ENCODE measurements around the gene PRDX2.

PRDX2 gene

GRCh38 chr19:12793290-12794195 lies 8.1 kb downstream of the PRDX2 start:
- Histone ChIP-seq H4K91ac (ENCODE audit: low read length) (peak overlapping the region; percentile 96), H3K4ac (ENCODE audit: low read depth in 1 of 2, low read length in 2 of 2) (peak overlapping the region; percentile 92 to 94)

DNA sequence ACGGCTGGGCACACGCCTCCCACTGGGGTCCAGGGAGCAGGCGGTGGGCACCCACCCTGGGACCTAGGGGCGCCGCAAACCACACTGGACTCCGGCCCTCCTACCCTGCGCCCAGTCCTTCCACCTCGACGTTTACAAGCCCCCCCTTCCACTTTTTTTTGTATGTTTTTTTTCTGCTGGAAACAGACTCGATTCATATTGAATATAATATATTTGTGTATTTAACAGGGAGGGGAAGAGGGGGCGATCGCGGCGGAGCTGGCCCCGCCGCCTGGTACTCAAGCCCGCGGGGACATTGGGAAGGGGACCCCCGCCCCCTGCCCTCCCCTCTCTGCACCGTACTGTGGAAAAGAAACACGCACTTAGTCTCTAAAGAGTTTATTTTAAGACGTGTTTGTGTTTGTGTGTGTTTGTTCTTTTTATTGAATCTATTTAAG lies 8.7 kb downstream of the PRDX2 start:
- Histone ChIP-seq H3K27ac (ENCODE audit: low read length, poor library complexity, severe bottlenecking) (peak overlapping the region; percentile 83), H2AFZ (ENCODE audit: low read depth, low read length) (no peak overlapping the region), H3K4me3 (ENCODE audit: insufficient read depth in 1 of 2, low read depth in 1 of 2, low read length in 2 of 2) (peak overlapping the region; percentile 86 to 99), H3K14ac (ENCODE audit: low read length in 2 of 2) (peak overlapping the region; percentile 9 to 100), H2AK5ac (ENCODE audit: low read length, severe bottlenecking) (peak overlapping the region; percentile 26), H3K4me2 (ENCODE audit: low read length, poor library complexity, severe bottlenecking) (peak overlapping the region; percentile 95), H3K27me3 (ENCODE audit: control insufficient read depth in 1 of 2, insufficient read depth in 1 of 2, low read length in 2 of 2) (no peaks in the 10 kb centered on the region), H3K23ac (ENCODE audit: low read length in 2 of 2) (peak overlapping the region in 1 of 2 experiments; percentile 98), H2BK15ac (ENCODE audit: low read depth, poor library complexity, severe bottlenecking) (no peak overlapping the region), H2BK12ac (ENCODE audit: low read length in 2 of 2) (peak overlapping the region in 1 of 2 experiments; percentile 45), H3K79me1 (replicated peaks; ENCODE audit: low read length, poor library complexity, severe bottlenecking) (no peaks in the 10 kb centered on the region), H4K91ac (ENCODE audit: low read length) (peak overlapping the region; percentile 30), H3K18ac (ENCODE audit: low read depth in 1 of 2, low read length in 2 of 2) (peak overlapping the region; percentile 97 to 99), H3K36me3 (ENCODE audit: control insufficient read depth in 1 of 2, insufficient read depth in 2 of 2, low read depth in 1 of 2, low read length in 2 of 2) (peaks cover 0 to 10% of the 10 kb centered on the region in 2 experiments), H3K9me3 (ENCODE audit: control insufficient read depth, low read length) (no peaks in the 10 kb centered on the region), H2BK120ac (ENCODE audit: low read depth, low read length) (peak overlapping the region; percentile 8), H3K4me1 (ENCODE audit: control insufficient read depth, insufficient read depth, low read depth, low read length) (peaks cover 38% of the 10 kb centered on the region), H2BK5ac (ENCODE audit: low read depth, low read length, poor library complexity, severe bottlenecking) (peak overlapping the region; percentile 93), H3K9ac (ENCODE audit: low read length) (peak overlapping the region; percentile 99), H4K8ac (ENCODE audit: low read length) (peak overlapping the region; percentile 16), H3K4ac (ENCODE audit: low read depth in 1 of 2, low read length in 2 of 2) (peak overlapping the region in 1 of 2 experiments; percentile 75)
- 0% methylated on average over 11 of the region's 22 CpGs for WGBS
- DNase-seq = no peak

More at GRCh38 chr19:12793290-12794195, 8.1 kb downstream of the PRDX2 start:
- DNase-seq = peak; percentile 95
- Histone ChIP-seq H3K9me3 (ENCODE audit: control insufficient read depth, low read length) (no peaks in the 10 kb centered on the region), H2BK15ac (ENCODE audit: low read depth, poor library complexity, severe bottlenecking) (peak overlapping the region; percentile 97), H3K79me1 (replicated peaks; ENCODE audit: low read length, poor library complexity, severe bottlenecking) (no peaks in the 10 kb centered on the region), H2BK12ac (ENCODE audit: low read length in 2 of 2) (peak overlapping the region; percentile 45 to 72), H3K18ac (ENCODE audit: low read depth in 1 of 2, low read length in 2 of 2) (peak overlapping the region; percentile 96 to 99), H3K23ac (ENCODE audit: low read length in 2 of 2) (no peak overlapping the region), H3K9ac (ENCODE audit: low read length) (peak overlapping the region; percentile 99), H2AK5ac (ENCODE audit: low read length, severe bottlenecking) (no peak overlapping the region), H4K8ac (ENCODE audit: low read length) (peak overlapping the region; percentile 67), H3K4me3 (ENCODE audit: insufficient read depth in 1 of 2, low read depth in 1 of 2, low read length in 2 of 2) (peak overlapping the region; percentile 67 to 99), H3K27me3 (ENCODE audit: control insufficient read depth in 1 of 2, insufficient read depth in 1 of 2, low read length in 2 of 2) (no peaks in the 10 kb centered on the region), H3K36me3 (ENCODE audit: control insufficient read depth in 1 of 2, insufficient read depth in 2 of 2, low read depth in 1 of 2, low read length in 2 of 2) (peaks cover under 1 to 10% of the 10 kb centered on the region in 2 experiments), H2BK120ac (ENCODE audit: low read depth, low read length) (peak overlapping the region; percentile 97), H2AFZ (ENCODE audit: low read depth, low read length) (no peak overlapping the region), H3K14ac (ENCODE audit: low read length in 2 of 2) (no peak overlapping the region), H3K27ac (ENCODE audit: low read length, poor library complexity, severe bottlenecking) (peak overlapping the region; percentile 83), H2BK5ac (ENCODE audit: low read depth, low read length, poor library complexity, severe bottlenecking) (peak overlapping the region; percentile 74), H3K4me1 (ENCODE audit: control insufficient read depth, insufficient read depth, low read depth, low read length) (peaks cover 35% of the 10 kb centered on the region), H3K4me2 (ENCODE audit: low read length, poor library complexity, severe bottlenecking) (peak overlapping the region; percentile 95)
- WGBS = under 1% methylated on average over 68 of the region's 81 CpGs

DNA sequence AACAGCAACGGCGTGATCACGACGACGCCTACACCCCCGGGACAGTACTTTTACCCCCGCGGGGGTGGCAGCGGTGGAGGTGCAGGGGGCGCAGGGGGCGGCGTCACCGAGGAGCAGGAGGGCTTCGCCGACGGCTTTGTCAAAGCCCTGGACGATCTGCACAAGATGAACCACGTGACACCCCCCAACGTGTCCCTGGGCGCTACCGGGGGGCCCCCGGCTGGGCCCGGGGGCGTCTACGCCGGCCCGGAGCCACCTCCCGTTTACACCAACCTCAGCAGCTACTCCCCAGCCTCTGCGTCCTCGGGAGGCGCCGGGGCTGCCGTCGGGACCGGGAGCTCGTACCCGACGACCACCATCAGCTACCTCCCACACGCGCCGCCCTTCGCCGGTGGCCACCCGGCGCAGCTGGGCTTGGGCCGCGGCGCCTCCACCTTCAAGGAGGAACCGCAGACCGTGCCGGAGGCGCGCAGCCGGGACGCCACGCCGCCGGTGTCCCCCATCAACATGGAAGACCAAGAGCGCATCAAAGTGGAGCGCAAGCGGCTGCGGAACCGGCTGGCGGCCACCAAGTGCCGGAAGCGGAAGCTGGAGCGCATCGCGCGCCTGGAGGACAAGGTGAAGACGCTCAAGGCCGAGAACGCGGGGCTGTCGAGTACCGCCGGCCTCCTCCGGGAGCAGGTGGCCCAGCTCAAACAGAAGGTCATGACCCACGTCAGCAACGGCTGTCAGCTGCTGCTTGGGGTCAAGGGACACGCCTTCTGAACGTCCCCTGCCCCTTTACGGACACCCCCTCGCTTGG lies 9.3 kb downstream of the PRDX2 start:
- Histone ChIP-seq H4K8ac (ENCODE audit: low read length) (peak overlapping the region; percentile 33), H3K79me1 (replicated peaks; ENCODE audit: low read length, poor library complexity, severe bottlenecking) (no peaks in the 10 kb centered on the region), H2BK12ac (ENCODE audit: low read length in 2 of 2) (peak overlapping the region in 1 of 2 experiments; percentile 90), H3K9ac (ENCODE audit: low read length) (peak overlapping the region; percentile 99), H2AFZ (ENCODE audit: low read depth, low read length) (no peak overlapping the region), H2AK5ac (ENCODE audit: low read length, severe bottlenecking) (peak overlapping the region; percentile 26), H3K4me3 (ENCODE audit: insufficient read depth in 1 of 2, low read depth in 1 of 2, low read length in 2 of 2) (peak overlapping the region; percentile 86 to 99), H2BK120ac (ENCODE audit: low read depth, low read length) (no peak overlapping the region), H2BK15ac (ENCODE audit: low read depth, poor library complexity, severe bottlenecking) (peak overlapping the region; percentile 87), H3K36me3 (ENCODE audit: control insufficient read depth in 1 of 2, insufficient read depth in 2 of 2, low read depth in 1 of 2, low read length in 2 of 2) (peaks cover 0 to 8% of the 10 kb centered on the region in 2 experiments), H3K4ac (ENCODE audit: low read depth in 1 of 2, low read length in 2 of 2) (peak overlapping the region; percentile 84 to 89), H3K14ac (ENCODE audit: low read length in 2 of 2) (peak overlapping the region in 1 of 2 experiments; percentile 100), H3K4me1 (ENCODE audit: control insufficient read depth, insufficient read depth, low read depth, low read length) (peaks cover 38% of the 10 kb centered on the region), H4K91ac (ENCODE audit: low read length) (peak overlapping the region; percentile 67), H2BK5ac (ENCODE audit: low read depth, low read length, poor library complexity, severe bottlenecking) (peak overlapping the region; percentile 93), H3K27me3 (ENCODE audit: control insufficient read depth in 1 of 2, insufficient read depth in 1 of 2, low read length in 2 of 2) (no peaks in the 10 kb centered on the region), H3K4me2 (ENCODE audit: low read length, poor library complexity, severe bottlenecking) (peak overlapping the region; percentile 95), H3K23ac (ENCODE audit: low read length in 2 of 2) (peak overlapping the region; percentile 82 to 98), H3K9me3 (ENCODE audit: control insufficient read depth, low read length) (no peaks in the 10 kb centered on the region), H3K27ac (ENCODE audit: low read length, poor library complexity, severe bottlenecking) (peak overlapping the region; percentile 85), H3K18ac (ENCODE audit: low read depth in 1 of 2, low read length in 2 of 2) (peak overlapping the region; percentile 97 to 99)
- WGBS = under 1% methylated on average over 53 of the region's 84 CpGs
- peak; percentile 55 for DNase-seq

All from mesenchymal stem cell (in vitro differentiated cells and primary cell).